HCT116 (cell line): ENCODE results near the gene DTNB. TPM values are rescaled to one million over a fixed set of nuclear protein-coding genes. Genes with fewer than 3 reads are reported as not detected.

Experiments
- ATAC-seq: fragments of 200-7000 bp; cut with Tn5 transposase; 2 replicates; pipeline ENCODE4 v1.9.1; 2020; ENCODE audit warnings: mild to moderate bottlenecking, moderate library complexity
- BruUV-seq: library from RNA; stranded (reverse); fragments of 400-500 nt; replicated peaks from 2 replicates; lab custom pipeline; 2021; lab: Mats Ljungman, UMichigan
- CTCF ChIA-PET: fragments of 300-600 bp; sonication (Branson Sonifier 250); formaldehyde crosslinking; loops from one replicate; lab custom pipeline; 2021; ENCODE audit warnings: antibody characterized with exemption; lab: Charles Lee
- POLR2A ChIA-PET: fragments of 300-600, 350-600 bp; sonication (Branson Sonifier 250); formaldehyde crosslinking; loops from one replicate; lab custom pipeline; 2021; ENCODE audit warnings: antibody characterized with exemption; lab: Charles Lee
- RAD21 ChIA-PET, 2 experiments: fragments of 300-600 bp; sonication (Branson Sonifier 250); formaldehyde crosslinking; loops; one replicate each; lab custom pipeline; 2023; ENCODE audit warnings: low total read pairs in 2 of 2; ENCODE audit not compliant: uncharacterized antibody in 2 of 2, unreplicated experiment in 2 of 2, low non-redundant PET in 1 of 2; lab: Charles Lee
- DNase-seq: peaks from one replicate; pipeline ENCODE4 v3.0.0-alpha.2; 2010; ENCODE audit warnings: low read depth, low spot score
- H2AFZ ChIP-seq: fragments of 200-600 bp; shearing (Covaris generic), sonication (generic); 2 replicates; pipeline ENCODE4 v1.6.1; 2017; ENCODE audit warnings: low read depth, mixed run types, mixed read lengths, antibody characterized with exemption, low read length; ENCODE audit not compliant: poor library complexity, severe bottlenecking
- H3K27ac ChIP-seq: 2 replicates; pipeline ENCODE4 v1.5.1; 2012; ENCODE audit warnings: low read depth, low read length
- H3K27me3 ChIP-seq: fragments of 200-600 bp; sonication (generic); 2 replicates; pipeline ENCODE4 v1.6.1; 2016; ENCODE audit warnings: mixed run types, low read length, mixed read lengths; ENCODE audit not compliant: insufficient read depth
- H3K36me3 ChIP-seq, 2 experiments: fragments of 200-500 bp in 1 of 2; fragments of 200-600 bp in 1 of 2; sonication (Bioruptor generic) in 1 of 2; sonication (generic) in 1 of 2; 2 replicates each; pipeline versions ENCODE4 v1.5.1 to v1.6.1; 2014 to 2016; ENCODE audit warnings: low read length in 2 of 2, inconsistent platforms in 1 of 2, mixed read lengths in 1 of 2, mixed run types in 1 of 2; ENCODE audit not compliant: insufficient read depth in 2 of 2, control insufficient read depth in 1 of 2
- H3K4me1 ChIP-seq, 2 experiments: fragments of 200-600 bp in 1 of 2; sonication (generic) in 1 of 2; 2 replicates each; pipeline versions ENCODE4 v1.5.1 to v1.6.1; 2012 to 2017; ENCODE audit warnings: low read length in 2 of 2, inconsistent platforms in 1 of 2, mild to moderate bottlenecking in 1 of 2, mixed read lengths in 1 of 2, mixed run types in 1 of 2, moderate library complexity in 1 of 2; ENCODE audit not compliant: insufficient read depth in 2 of 2, control insufficient read depth in 1 of 2
- H3K4me2 ChIP-seq: fragments of 200-600 bp; sonication (generic); 2 replicates; pipeline ENCODE4 v1.6.1; 2017; ENCODE audit warnings: mixed run types, low read length, mixed read lengths
- H3K4me3 ChIP-seq, 2 experiments: fragments of 200-600 bp in 1 of 2; sonication (generic) in 1 of 2; replicated peaks in 1 of 2; 2 replicates each; pipeline ENCODE4 v1.5.1; 2011 to 2016; ENCODE audit warnings: low read length in 2 of 2, control low read depth in 1 of 2, low read depth in 1 of 2, mild to moderate bottlenecking in 1 of 2, mixed read lengths in 1 of 2, mixed run types in 1 of 2
- H3K79me2 ChIP-seq: fragments of 200-600 bp; sonication (generic); 2 replicates; pipeline ENCODE4 v1.6.1; 2017; ENCODE audit warnings: mild to moderate bottlenecking, mixed run types, low read length, moderate library complexity, mixed read lengths; ENCODE audit not compliant: insufficient read depth
- H3K9ac ChIP-seq: fragments of 200-600 bp; sonication (generic); 2 replicates; pipeline ENCODE4 v1.6.1; 2016; ENCODE audit warnings: low read length, mixed read lengths
- H3K9me2 ChIP-seq: fragments of 200-600 bp; sonication (generic), shearing (Covaris generic); 2 replicates; pipeline ENCODE4 v1.6.1; 2017; ENCODE audit warnings: mixed run types, mild to moderate bottlenecking, moderate library complexity; ENCODE audit not compliant: insufficient read depth
- H3K9me3 ChIP-seq, 2 experiments: fragments of 200-500 bp in 1 of 2; fragments of 200-600 bp in 1 of 2; sonication (Bioruptor generic) in 1 of 2; sonication (generic) in 1 of 2; 2 replicates each; pipeline ENCODE4 v1.6.1; 2014 to 2017; ENCODE audit warnings: low read length in 2 of 2, mixed read lengths in 2 of 2, inconsistent platforms in 1 of 2, low read depth in 1 of 2, mild to moderate bottlenecking in 1 of 2, mixed run types in 1 of 2, moderate library complexity in 1 of 2; ENCODE audit not compliant: control insufficient read depth in 1 of 2, insufficient read depth in 1 of 2
- H4K20me1 ChIP-seq: fragments of 200-600 bp; sonication (generic), shearing (Covaris generic); 2 replicates; pipeline ENCODE4 v1.6.1; 2017; ENCODE audit warnings: mixed run types, mild to moderate bottlenecking, moderate library complexity; ENCODE audit not compliant: insufficient read depth
- EGR1 ChIP-seq: IDR thresholded peaks from 2 replicates; pipeline ENCODE4 v1.6.1; 2012; ENCODE audit warnings: low read depth
- EZH2phosphoT487 ChIP-seq: fragments of 200-600 bp; IDR thresholded peaks from 2 replicates; pipeline ENCODE4 v1.6.1; 2018; ENCODE audit warnings: antibody characterized with exemption, borderline replicate concordance
- FOSL1 ChIP-seq: IDR thresholded peaks from 2 replicates; pipeline ENCODE4 v1.6.1; 2012; ENCODE audit warnings: low read depth
- JUND ChIP-seq: IDR thresholded peaks from 2 replicates; pipeline ENCODE4 v1.6.1; 2012
- POLR2A ChIP-seq: IDR thresholded peaks from 2 replicates; pipeline ENCODE4 v1.7.0; 2011; ENCODE audit warnings: borderline replicate concordance; ENCODE audit not compliant: insufficient read depth, insufficient read length; ENCODE audit errors: extremely low read depth
- POLR2AphosphoS5 ChIP-seq: IDR thresholded peaks from 2 replicates; pipeline ENCODE4 v1.6.1; 2011; ENCODE audit warnings: mild to moderate bottlenecking, low read depth, low read length, moderate library complexity
- TCF7L2 ChIP-seq: IDR thresholded peaks from 2 replicates; pipeline ENCODE4 v1.7.0; 2011; ENCODE audit warnings: borderline replicate concordance, inconsistent platforms; ENCODE audit not compliant: insufficient read depth, insufficient read length; ENCODE audit errors: extremely low read depth
- YY1 ChIP-seq: IDR thresholded peaks from 2 replicates; pipeline ENCODE4 v1.6.1; 2011; ENCODE audit warnings: low read length, low read depth, moderate library complexity, mild to moderate bottlenecking; ENCODE audit not compliant: insufficient replicate concordance; ENCODE audit errors: extremely low read depth
- ZFX ChIP-seq: fragments of 450-650 bp; IDR thresholded peaks from 2 replicates; pipeline ENCODE4 v1.6.1; 2017
- ZNF274 ChIP-seq: fragments of 200-500 bp; sonication (Bioruptor generic); IDR thresholded peaks from 2 replicates; pipeline ENCODE4 v1.6.1; 2014; ENCODE audit warnings: mild to moderate bottlenecking, low read depth, low read length, inconsistent platforms
- intact Hi-C: fragments of 100-400 bp; cut with micrococcal nuclease; formaldehyde crosslinking; loops from 2 replicates; pipeline ENCODE4 v1.10.0; 2022
- total RNA-seq: library from RNA; stranded (reverse); gene quantifications from one replicate; pipeline ENCODE4 v1.2.1, GENCODE V29; 2021; ENCODE audit not compliant: unreplicated experiment
- TF ChIP-seq, protein P1 (sequence below): IDR thresholded peaks from 2 replicates; pipeline ENCODE4 v1.6.1; 2012
- TF ChIP-seq, protein P2 (sequence below), 3 experiments: fragments of 200-600 bp in 1 of 3; sonication (generic) in 1 of 3; IDR thresholded peaks in 2 of 3; conservative IDR thresholded peaks in 1 of 3; 2 replicates each; pipeline ENCODE4 v1.5.1; 2012 to 2017; ENCODE audit warnings: low read depth in 2 of 3, low read length in 2 of 3, antibody characterized with exemption in 1 of 3, borderline replicate concordance in 1 of 3, control low read depth in 1 of 3, mild to moderate bottlenecking in 1 of 3, mixed read lengths in 1 of 3, mixed run types in 1 of 3, moderate library complexity in 1 of 3; ENCODE audit not compliant: insufficient read depth in 1 of 3
- TF ChIP-seq, protein P3 (sequence below): IDR thresholded peaks from 2 replicates; pipeline ENCODE4 v1.6.1; 2012

The DTNB gene
- total RNA-seq, 1 experiment from 2014 or later: 30.2 TPM

DNA sequence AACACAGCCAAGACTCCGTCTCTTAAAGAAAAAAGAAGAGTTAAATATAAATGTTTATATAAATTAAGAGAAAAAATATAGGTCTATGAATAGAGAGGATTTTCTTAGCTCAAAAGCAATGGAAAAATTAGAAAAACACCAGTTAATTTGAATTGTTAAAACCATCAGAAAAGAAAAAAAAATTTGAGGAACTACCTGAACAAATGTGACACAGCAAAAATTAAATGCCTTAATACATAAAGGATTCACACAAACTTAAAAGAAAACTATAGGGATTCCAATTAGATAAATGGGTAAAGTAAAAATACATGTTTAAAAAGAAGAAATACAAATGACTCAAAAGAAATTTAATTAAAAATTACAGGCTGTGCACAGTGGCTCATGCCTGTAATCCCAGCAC lies 183.7 kb downstream of the DTNB start:
- H3K4me1 ChIP-seq: no peaks in the 10 kb centered on the region
- POLR2A ChIA-PET: no interaction called here

More for the DNA sequence above, 183.7 kb downstream of the DTNB start:
- BruUV-seq: no TSS peak
- H3K27me3 ChIP-seq: no peaks in the 10 kb centered on the region
- TF ChIP-seq, protein P1, sequence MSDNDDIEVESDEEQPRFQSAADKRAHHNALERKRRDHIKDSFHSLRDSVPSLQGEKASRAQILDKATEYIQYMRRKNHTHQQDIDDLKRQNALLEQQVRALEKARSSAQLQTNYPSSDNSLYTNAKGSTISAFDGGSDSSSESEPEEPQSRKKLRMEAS: no peak
- TF ChIP-seq YY1 (no peak), FOSL1 (no peak), EZH2phosphoT487 (no peak), POLR2A (no peak), ZNF274 (no peak), EGR1 (no peak), JUND (no peak), POLR2AphosphoS5 (no peak), TCF7L2 (no peak), ZFX (no peak)
- TF ChIP-seq, protein P2, sequence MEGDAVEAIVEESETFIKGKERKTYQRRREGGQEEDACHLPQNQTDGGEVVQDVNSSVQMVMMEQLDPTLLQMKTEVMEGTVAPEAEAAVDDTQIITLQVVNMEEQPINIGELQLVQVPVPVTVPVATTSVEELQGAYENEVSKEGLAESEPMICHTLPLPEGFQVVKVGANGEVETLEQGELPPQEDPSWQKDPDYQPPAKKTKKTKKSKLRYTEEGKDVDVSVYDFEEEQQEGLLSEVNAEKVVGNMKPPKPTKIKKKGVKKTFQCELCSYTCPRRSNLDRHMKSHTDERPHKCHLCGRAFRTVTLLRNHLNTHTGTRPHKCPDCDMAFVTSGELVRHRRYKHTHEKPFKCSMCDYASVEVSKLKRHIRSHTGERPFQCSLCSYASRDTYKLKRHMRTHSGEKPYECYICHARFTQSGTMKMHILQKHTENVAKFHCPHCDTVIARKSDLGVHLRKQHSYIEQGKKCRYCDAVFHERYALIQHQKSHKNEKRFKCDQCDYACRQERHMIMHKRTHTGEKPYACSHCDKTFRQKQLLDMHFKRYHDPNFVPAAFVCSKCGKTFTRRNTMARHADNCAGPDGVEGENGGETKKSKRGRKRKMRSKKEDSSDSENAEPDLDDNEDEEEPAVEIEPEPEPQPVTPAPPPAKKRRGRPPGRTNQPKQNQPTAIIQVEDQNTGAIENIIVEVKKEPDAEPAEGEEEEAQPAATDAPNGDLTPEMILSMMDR (IDR thresholded peaks at IDR 0.05 in 2 of 3, conservative IDR thresholded peaks at IDR 0.05 in 1 of 3; ENCODE audit: borderline replicate concordance in 1 of 3, insufficient read depth in 1 of 3, low read depth in 2 of 3, low read length in 2 of 3): no peak
- TF ChIP-seq, protein P3, sequence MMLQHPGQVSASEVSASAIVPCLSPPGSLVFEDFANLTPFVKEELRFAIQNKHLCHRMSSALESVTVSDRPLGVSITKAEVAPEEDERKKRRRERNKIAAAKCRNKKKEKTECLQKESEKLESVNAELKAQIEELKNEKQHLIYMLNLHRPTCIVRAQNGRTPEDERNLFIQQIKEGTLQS: no peak
- TF ChIP-seq, all 23 proteins: peak for 0
- Histone ChIP-seq H2AFZ (no peak overlapping the region), H4K20me1 (no peaks in the 10 kb centered on the region), H3K27ac (no peak overlapping the region), H3K9me3 (no peaks in the 10 kb centered on the region), H3K9me2 (no peaks in the 10 kb centered on the region), H3K79me2 (no peaks in the 10 kb centered on the region), H3K4me3 (no peak overlapping the region), H3K9ac (no peak overlapping the region), H3K36me3 (no peaks in the 10 kb centered on the region), H3K4me2 (no peak overlapping the region)
- ChIA-PET CTCF (no interaction called here), RAD21 (no interaction called here)
- intact Hi-C loops: loop anchor here (2.0 kb wide), 1 partner anchor 75 kb away; no protein-coding TSS in a partner anchor
- no peak for DNase-seq
- no peak for ATAC-seq
